Neural cell (in vitro differentiated cells): Measurements from ENCODE around the gene OSM. TPM values are rescaled to one million over a fixed set of nuclear protein-coding genes. Genes with fewer than 3 reads are reported as not detected.

ENCODE experiments used
- H2AFZ ChIP-seq: fragments of 200-600, 300-800 bp; sonication (generic), shearing (Covaris generic); 2 replicates; pipeline ENCODE4 v1.6.0; 2014; ENCODE audit warnings: low read depth, mild to moderate bottlenecking, antibody characterized with exemption, low read length, moderate library complexity
- H3F3A ChIP-seq: fragments of 200-600 bp; shearing (Covaris generic); 2 replicates; pipeline ENCODE4 v1.6.1; 2016; ENCODE audit warnings: mild to moderate bottlenecking, moderate library complexity, mixed read lengths, antibody characterized with exemption, low read length; ENCODE audit not compliant: insufficient read depth, poor library complexity, severe bottlenecking
- H3K27ac ChIP-seq: fragments of 200-600, 300-800 bp; sonication (generic), shearing (Covaris generic); 2 replicates; pipeline ENCODE4 v1.5.1; 2014; ENCODE audit warnings: mild to moderate bottlenecking, low read length, moderate library complexity
- H3K27me3 ChIP-seq: fragments of 300-800, 200-600 bp; sonication (generic), shearing (Covaris generic); 2 replicates; pipeline ENCODE4 v1.6.0; 2014; ENCODE audit warnings: mild to moderate bottlenecking, low read depth, low read length, moderate library complexity; ENCODE audit not compliant: insufficient read depth
- H3K36me3 ChIP-seq: fragments of 300-800, 200-600 bp; sonication (generic), shearing (Covaris generic); 2 replicates; pipeline ENCODE4 v1.5.1; 2014; ENCODE audit warnings: mild to moderate bottlenecking, antibody characterized with exemption, low read length, moderate library complexity; ENCODE audit not compliant: insufficient read depth
- H3K4me2 ChIP-seq: fragments of 300-800, 200-600 bp; sonication (generic), shearing (Covaris generic); 2 replicates; pipeline ENCODE4 v1.6.0; 2014; ENCODE audit warnings: mild to moderate bottlenecking, low read length
- H3K4me3 ChIP-seq: fragments of 300-800, 200-600 bp; sonication (generic), shearing (Covaris generic); 2 replicates; pipeline ENCODE4 v1.5.1; 2014; ENCODE audit warnings: mild to moderate bottlenecking, low read length, moderate library complexity
- H3K79me2 ChIP-seq: fragments of 200-600 bp; shearing (Covaris generic); replicated peaks from 2 replicates; pipeline ENCODE4 v1.6.0; 2014; ENCODE audit warnings: mild to moderate bottlenecking, low read length, moderate library complexity; ENCODE audit not compliant: insufficient read depth
- H3K9ac ChIP-seq: fragments of 300-800, 200-600 bp; sonication (generic), shearing (Covaris generic); 2 replicates; pipeline ENCODE4 v1.6.1; 2016; ENCODE audit warnings: mild to moderate bottlenecking, low read length, mixed read lengths
- H3K9me2 ChIP-seq: fragments of 200-600 bp; shearing (Covaris generic); 2 replicates; pipeline ENCODE4 v1.6.1; 2016; ENCODE audit warnings: mild to moderate bottlenecking, low read length, mixed read lengths; ENCODE audit not compliant: insufficient read depth
- H3K9me3 ChIP-seq: fragments of 200-600, 300-800 bp; sonication (generic), shearing (Covaris generic); 2 replicates; pipeline ENCODE4 v1.6.1; 2016; ENCODE audit warnings: mild to moderate bottlenecking, mixed run types, low read length, moderate library complexity, mixed read lengths
- H4K20me1 ChIP-seq: fragments of 200-600 bp; shearing (Covaris generic); 2 replicates; pipeline ENCODE4 v1.6.1; 2016; ENCODE audit warnings: mild to moderate bottlenecking, mixed run types; ENCODE audit not compliant: insufficient read depth
- EP300 ChIP-seq: fragments of 450-650 bp; conservative IDR thresholded peaks from 2 replicates; pipeline ENCODE4 v1.6.1; 2014; ENCODE audit warnings: antibody characterized with exemption, mild to moderate bottlenecking, moderate library complexity; ENCODE audit not compliant: poor library complexity, severe bottlenecking
- EZH2 ChIP-seq: fragments of 200-600, 300-800 bp; shearing (Covaris generic), sonication (generic); IDR thresholded peaks from 2 replicates; pipeline ENCODE4 v1.6.1; 2014; ENCODE audit warnings: antibody characterized with exemption, low read length, borderline replicate concordance, mild to moderate bottlenecking; ENCODE audit not compliant: insufficient read depth, poor library complexity, severe bottlenecking
- MXI1 ChIP-seq: fragments of 450-650 bp; conservative IDR thresholded peaks from 2 replicates; pipeline ENCODE4 v1.6.1; 2014; ENCODE audit warnings: antibody characterized with exemption, mild to moderate bottlenecking; ENCODE audit not compliant: poor library complexity, severe bottlenecking
- POLR2AphosphoS5 ChIP-seq: IDR thresholded peaks from 2 replicates; pipeline ENCODE4 v1.6.1; 2012
- RAD21 ChIP-seq: fragments of 450-650 bp; conservative IDR thresholded peaks from 2 replicates; pipeline ENCODE4 v1.6.1; 2014; ENCODE audit warnings: antibody characterized with exemption, mild to moderate bottlenecking, moderate library complexity
- REST ChIP-seq: IDR thresholded peaks from 2 replicates; pipeline ENCODE4 v1.6.1; 2012; ENCODE audit warnings: borderline replicate concordance
- SMC3 ChIP-seq: fragments of 450-650 bp; conservative IDR thresholded peaks from 2 replicates; pipeline ENCODE4 v1.6.1; 2014; ENCODE audit warnings: antibody characterized with exemption, mild to moderate bottlenecking, moderate library complexity; ENCODE audit not compliant: poor library complexity
- TAF1 ChIP-seq: IDR thresholded peaks from 2 replicates; pipeline ENCODE4 v1.6.1; 2012; ENCODE audit warnings: low read depth
- polyA plus RNA-seq: library from polyadenylated mRNA; depleted of rRNA; stranded (reverse); fragments of >200 nt; gene quantifications from 2 replicates; pipeline ENCODE4 v1.2.3, GENCODE V29; 2014
- TF ChIP-seq, protein P1 (sequence below): fragments of 450-650 bp; IDR thresholded peaks from 2 replicates; pipeline ENCODE4 v1.5.1; 2014; ENCODE audit warnings: antibody characterized with exemption, mild to moderate bottlenecking, moderate library complexity; ENCODE audit not compliant: poor library complexity, severe bottlenecking

The OSM gene
- polyA plus RNA-seq, 1 donor from 2014 or later = not detected

- TF ChIP-seq MXI1 (no peak), REST (no peak), TAF1 (no peak), SMC3 (no peak), EZH2 (no peak), EP300 (no peak), POLR2AphosphoS5 (no peak), RAD21 (no peak)
- TF ChIP-seq, protein P1, sequence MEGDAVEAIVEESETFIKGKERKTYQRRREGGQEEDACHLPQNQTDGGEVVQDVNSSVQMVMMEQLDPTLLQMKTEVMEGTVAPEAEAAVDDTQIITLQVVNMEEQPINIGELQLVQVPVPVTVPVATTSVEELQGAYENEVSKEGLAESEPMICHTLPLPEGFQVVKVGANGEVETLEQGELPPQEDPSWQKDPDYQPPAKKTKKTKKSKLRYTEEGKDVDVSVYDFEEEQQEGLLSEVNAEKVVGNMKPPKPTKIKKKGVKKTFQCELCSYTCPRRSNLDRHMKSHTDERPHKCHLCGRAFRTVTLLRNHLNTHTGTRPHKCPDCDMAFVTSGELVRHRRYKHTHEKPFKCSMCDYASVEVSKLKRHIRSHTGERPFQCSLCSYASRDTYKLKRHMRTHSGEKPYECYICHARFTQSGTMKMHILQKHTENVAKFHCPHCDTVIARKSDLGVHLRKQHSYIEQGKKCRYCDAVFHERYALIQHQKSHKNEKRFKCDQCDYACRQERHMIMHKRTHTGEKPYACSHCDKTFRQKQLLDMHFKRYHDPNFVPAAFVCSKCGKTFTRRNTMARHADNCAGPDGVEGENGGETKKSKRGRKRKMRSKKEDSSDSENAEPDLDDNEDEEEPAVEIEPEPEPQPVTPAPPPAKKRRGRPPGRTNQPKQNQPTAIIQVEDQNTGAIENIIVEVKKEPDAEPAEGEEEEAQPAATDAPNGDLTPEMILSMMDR = no peak
- Histone ChIP-seq H3K4me3 (no peak overlapping the region), H3K79me2 (no peaks in the 10 kb centered on the region), H2AFZ (no peak overlapping the region), H3K4me2 (no peak overlapping the region), H3K27ac (no peak overlapping the region), H3K9me2 (no peaks in the 10 kb centered on the region), H3K9ac (no peak overlapping the region), H4K20me1 (no peaks in the 10 kb centered on the region), H3K9me3 (no peaks in the 10 kb centered on the region), H3K27me3 (no peaks in the 10 kb centered on the region), H3F3A (no peaks in the 10 kb centered on the region), H3K36me3 (no peaks in the 10 kb centered on the region)
Measured at GRCh38 chr22:30283342-30283741, 16.7 kb upstream of the OSM start.

DNA sequence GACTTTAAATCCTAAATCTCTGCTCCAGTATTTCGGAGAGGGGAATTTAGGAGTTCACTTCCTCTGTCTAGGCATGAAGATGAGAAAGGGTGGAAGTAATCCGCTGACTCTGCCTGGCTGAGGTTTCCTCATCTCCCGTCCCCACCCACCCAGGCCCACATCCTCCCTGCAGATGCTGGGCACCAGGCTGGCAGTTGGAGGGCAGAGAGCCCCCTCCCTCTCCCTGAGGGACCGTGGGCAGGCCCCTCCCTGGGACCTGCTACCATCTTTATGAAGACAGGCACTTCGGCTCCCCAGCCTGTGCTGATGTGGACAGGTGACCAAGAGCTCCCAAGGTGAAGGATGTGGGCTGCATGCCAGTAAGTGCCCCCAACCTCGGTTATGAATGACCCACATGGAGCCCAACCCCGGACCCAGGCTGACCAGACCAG lies 16.0 kb upstream of the OSM start:
- no peak overlapping the region for H3K4me3 ChIP-seq
- no peak overlapping the region for H3K27ac ChIP-seq
- TF ChIP-seq TAF1 (no peak), SMC3 (no peak)
- TF ChIP-seq, protein P1 = no peak
- no peaks in the 10 kb centered on the region for H3K27me3 ChIP-seq
- no peak overlapping the region for H2AFZ ChIP-seq
- H3F3A ChIP-seq = no peaks in the 10 kb centered on the region
- H3K36me3 ChIP-seq = no peaks in the 10 kb centered on the region
- no peak overlapping the region for H3K4me2 ChIP-seq
- no peaks in the 10 kb centered on the region for H4K20me1 ChIP-seq
- no peaks in the 10 kb centered on the region for H3K79me2 ChIP-seq
- H3K9me3 ChIP-seq = no peaks in the 10 kb centered on the region
- H3K9me2 ChIP-seq = no peaks in the 10 kb centered on the region
- no peak overlapping the region for H3K9ac ChIP-seq
